Measurements from ENCODE around the gene CNGA2.

Gene CNGA2

GRCh38 chrX:151712253-151712652, 22.3 kb upstream of the CNGA2 start:
- no peak for DNase-seq (ENCODE audit: low spot score)

- peak; percentile 31 for DNase-seq (ENCODE audit: low spot score)
Measured at GRCh38 chrX:151713849-151714248, 20.7 kb upstream of the CNGA2 start.

- DNase-seq (ENCODE audit: low spot score) = no peak
Measured at GRCh38 chrX:151714362-151714761, 20.2 kb upstream of the CNGA2 start.

DNA sequence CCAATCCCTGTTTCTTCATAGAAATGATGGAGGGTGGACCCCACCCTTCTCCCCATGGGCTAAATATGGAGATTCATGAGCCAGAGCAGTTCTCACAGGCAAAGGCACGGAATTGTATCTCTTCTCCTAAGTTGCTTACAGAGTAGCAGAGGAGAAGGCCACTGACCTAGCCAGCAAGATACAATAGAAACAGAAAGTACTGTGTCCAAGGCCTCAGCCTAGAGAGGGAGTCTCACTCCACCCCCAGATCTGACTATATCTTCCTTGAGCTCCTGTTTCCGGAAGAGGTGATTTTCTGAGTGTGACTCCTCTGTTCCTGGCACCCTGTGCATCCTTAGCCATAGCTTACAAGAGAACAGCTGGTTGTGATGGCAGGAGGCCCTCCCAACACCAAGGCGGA, 18.8 kb upstream of the CNGA2 start, which contains the start of gene FATE1:
TSS of gene FATE1 (plus strand) at position 284 of the 400 bp plus-strand sequence. CDS start at position 369, 85 bp downstream.
- DNase-seq (ENCODE audit: low spot score) = no peak

DNA sequence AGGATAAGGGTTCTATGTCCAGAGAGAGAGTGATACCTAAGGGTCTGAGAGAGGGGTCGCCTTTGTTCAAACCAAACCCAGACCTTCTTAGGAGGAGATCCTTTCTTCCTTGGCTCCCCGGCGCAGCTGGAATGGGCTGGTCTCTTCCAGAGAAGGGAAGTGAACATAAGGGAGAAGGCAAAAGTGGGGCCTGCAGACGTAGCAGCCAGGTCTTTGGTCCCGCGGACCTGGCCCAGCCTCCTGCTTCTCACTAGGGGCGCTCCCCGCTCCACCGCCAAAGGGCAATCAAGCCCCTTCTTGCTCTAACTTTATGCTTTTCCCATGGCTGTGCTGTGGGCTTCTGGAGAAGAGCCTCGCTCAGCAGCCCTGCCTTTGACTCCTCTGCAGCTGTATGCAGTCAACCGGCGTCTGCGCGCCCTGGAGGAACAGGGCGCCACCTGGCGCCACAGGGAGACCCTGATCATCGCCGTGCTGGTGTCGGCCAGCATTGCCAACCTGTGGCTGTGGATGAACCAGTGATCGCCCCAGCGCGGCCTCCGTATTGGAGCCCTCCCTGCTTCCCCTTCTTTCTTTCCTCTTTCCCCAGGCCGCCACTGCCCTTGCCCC, 12.2 kb upstream of the CNGA2 start:
- no peak for DNase-seq (ENCODE audit: low spot score)

GRCh38 chrX:151723156-151723760, 11.3 kb upstream of the CNGA2 start:
- no peak for DNase-seq (ENCODE audit: low spot score)

- no peak for DNase-seq (ENCODE audit: low spot score)
Measured at GRCh38 chrX:151724563-151725337, 9.8 kb upstream of the CNGA2 start.

DNA sequence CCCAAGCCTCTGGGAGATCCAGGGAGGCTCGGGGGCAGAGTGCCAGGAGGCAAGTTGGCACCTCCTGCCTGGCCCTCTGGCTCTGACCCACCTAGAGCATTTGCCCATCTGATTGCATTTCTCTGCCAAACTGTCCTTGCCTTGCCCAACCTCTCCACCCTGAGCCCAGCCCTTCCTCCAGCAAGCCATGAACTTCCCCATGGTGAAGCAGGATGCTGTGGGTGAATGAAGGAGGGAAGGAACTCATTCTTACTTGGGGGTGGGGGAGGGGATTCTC, 9.3 kb upstream of the CNGA2 start:
- DNase-seq (ENCODE audit: low spot score) = no peak

GRCh38 chrX:151726751-151727150, 7.8 kb upstream of the CNGA2 start:
- DNase-seq (ENCODE audit: low spot score) = no peak

DNA sequence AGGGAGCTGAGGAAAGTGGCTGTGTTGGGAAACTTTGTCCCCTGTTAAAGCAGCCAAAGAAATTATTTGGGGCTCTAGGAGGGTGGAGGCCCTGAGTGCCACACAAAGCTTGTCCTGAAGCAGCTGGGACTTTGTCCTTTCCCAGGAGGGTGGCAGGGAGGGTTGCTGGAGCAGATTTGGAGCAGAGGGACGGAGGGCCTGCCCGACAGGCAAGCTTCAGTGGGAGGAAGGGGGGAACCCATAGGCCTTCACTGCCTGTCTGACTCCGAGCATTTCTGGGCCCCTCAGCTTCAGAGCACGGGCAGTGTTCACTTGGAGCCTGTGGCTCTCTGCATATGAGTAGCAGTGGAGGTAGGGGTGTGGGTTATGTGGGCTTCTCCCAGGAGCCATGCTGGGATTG, 7.2 kb upstream of the CNGA2 start:
- DNase-seq (ENCODE audit: low spot score) = no peak

DNA sequence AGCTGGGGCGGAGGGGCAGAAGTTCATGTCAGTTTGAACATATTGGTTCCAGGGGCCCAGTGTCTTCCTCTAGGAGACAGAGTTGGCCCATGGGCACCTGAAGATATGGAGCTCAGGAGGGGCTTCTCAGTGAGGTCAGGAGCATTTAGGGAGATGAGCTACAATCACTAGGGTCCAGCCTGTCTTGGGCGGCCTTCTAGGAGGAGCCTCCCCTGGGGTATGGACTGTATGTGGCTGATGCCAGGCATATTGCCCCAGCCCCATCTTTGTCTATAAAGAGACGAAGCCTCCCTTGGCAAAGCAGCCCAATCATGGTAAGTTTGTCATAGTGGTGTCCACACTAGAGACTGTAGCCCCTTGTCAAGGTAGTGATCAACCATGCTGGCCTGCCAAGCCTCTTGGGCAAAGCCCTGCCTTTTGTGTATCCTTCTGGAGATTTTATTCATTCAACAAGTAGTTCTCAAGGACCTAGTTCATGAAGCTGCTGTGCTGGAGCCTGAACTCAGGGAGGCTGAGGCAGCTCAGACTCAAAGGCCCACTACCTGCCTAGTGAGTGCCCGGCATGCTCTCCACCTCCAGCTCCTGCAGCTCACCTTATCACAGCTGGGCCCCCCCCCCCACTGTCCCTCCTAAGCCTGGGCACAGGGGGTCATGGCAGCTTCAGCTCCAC, 5.4 kb upstream of the CNGA2 start:
- DNase-seq (ENCODE audit: low spot score) = no peak

GRCh38 chrX:151735219-151735618, 673 bp downstream of the CNGA2 start:
- no peak for DNase-seq (ENCODE audit: low spot score)

DNA sequence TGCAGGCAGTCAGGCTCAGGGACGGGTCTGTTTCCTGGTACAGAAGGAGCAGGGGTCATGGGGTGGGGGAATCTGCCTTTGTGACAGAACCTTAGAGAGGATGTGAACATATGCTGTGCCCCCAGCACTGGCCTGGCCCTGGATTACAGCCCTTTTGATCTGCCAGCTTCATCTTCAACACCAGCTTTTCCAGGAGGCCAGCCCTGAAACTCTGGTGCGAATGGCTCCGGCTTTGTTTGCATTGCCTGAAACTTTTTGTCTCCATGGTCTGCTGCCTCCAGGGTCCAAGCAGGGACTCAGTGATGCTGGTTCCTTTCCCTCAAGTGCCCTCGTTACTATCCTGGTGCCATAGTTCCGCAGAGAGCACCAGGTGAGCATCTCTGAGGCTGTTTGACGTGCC, 2.1 kb downstream of the CNGA2 start:
- no peak for DNase-seq (ENCODE audit: low spot score)

- DNase-seq (ENCODE audit: low spot score) = no peak
Measured at GRCh38 chrX:151737494-151737893, 2.9 kb downstream of the CNGA2 start.

DNA sequence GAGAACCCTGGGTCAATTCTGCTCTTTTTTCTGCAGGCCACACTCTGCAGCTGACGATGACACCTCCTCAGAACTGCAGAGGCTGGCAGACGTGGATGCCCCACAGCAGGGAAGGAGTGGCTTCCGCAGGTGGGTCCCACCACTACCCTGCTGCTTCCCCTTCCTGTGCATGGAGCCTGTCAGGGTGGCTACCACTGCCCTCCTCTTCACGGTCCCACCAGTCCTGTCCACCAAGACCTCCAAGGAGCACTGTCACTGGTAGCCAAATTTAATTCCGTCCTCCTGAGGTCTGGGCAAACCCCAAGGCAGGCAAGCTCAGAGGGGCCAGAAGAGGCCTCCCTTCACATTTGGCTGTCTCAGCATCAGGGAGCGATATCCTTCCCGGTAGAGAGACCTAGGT, 4.2 kb downstream of the CNGA2 start:
- no peak for DNase-seq (ENCODE audit: low spot score)

- no peak for DNase-seq (ENCODE audit: low spot score)
Measured at GRCh38 chrX:151741606-151742005, 7.1 kb downstream of the CNGA2 start.

- no peak for DNase-seq (ENCODE audit: low spot score)
Measured at GRCh38 chrX:151742311-151742710, 7.8 kb downstream of the CNGA2 start.

DNA sequence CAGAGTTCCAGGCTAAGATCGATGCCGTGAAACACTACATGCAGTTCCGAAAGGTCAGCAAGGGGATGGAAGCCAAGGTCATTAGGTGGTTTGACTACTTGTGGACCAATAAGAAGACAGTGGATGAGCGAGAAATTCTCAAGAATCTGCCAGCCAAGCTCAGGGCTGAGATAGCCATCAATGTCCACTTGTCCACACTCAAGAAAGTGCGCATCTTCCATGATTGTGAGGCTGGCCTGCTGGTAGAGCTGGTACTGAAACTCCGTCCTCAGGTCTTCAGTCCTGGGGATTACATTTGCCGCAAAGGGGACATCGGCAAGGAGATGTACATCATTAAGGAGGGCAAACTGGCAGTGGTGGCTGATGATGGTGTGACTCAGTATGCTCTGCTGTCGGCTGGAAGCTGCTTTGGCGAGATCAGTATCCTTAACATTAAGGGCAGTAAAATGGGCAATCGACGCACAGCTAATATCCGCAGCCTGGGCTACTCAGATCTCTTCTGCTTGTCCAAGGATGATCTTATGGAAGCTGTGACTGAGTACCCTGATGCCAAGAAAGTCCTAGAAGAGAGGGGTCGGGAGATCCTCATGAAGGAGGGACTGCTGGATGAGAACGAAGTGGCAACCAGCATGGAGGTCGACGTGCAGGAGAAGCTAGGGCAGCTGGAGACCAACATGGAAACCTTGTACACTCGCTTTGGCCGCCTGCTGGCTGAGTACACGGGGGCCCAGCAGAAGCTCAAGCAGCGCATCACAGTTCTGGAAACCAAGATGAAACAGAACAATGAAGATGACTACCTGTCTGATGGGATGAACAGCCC, 9.3 kb downstream of the CNGA2 start:
- no peak for DNase-seq (ENCODE audit: low spot score)

DNA sequence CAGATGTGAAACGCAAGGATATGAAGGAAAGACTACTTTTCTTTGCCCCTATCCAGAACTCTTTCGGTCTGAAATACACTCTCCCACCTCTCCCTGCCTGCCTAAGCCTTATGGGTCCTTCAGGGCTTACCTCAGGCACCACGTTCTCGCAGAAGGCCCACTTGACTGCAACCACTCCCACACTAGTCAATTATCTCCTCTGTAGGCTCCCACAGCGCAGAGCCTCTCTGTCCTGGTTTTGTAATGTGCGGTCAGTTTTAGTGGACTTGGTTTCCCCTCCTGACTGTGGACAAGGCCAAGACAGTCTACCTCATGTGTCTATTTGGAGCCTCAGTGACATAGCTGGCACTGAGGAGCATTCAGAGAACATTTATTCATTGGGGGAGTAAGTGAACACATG, 11.1 kb downstream of the CNGA2 start:
- DNase-seq (ENCODE audit: low spot score) = no peak

DNA sequence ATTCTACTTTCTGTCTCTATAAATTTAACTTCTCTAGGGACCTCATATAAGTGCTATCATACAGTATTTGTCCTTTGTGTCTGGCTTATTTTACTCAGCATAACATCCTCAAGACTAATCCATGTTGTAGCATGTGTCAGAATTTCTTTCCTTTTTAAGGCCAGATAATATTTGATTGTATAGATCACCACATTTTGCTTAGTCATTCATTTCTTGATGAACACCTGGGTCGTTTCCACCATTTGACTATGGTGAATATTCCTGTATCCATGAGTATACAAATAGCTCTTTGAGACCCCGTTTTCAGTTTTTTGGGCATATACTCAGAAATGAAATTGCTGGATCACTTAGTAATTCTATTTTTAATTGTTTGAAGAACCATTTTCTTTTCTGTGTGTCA, 12.0 kb downstream of the CNGA2 start:
- no peak for DNase-seq (ENCODE audit: low spot score)

DNA sequence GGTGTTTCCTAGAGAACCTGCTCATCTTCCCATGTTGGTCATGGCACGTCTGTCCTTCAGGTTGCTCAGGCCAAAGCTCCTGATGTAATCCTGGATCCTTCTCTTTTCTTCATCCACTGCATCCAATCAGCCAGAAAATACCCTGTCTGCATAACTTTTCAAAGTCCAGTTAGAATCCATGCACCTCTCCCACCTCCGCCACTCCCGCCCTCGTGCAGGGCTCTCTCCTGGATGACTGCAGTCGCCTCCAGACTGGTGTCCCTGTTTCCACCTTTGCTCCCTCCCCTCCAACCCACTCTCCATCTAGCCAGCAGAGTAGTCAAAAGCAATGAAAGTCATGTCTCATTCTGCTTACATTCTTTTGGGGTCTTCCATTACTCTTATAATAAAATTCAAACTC, 16.0 kb downstream of the CNGA2 start:
- no peak for DNase-seq (ENCODE audit: low spot score)

- DNase-seq (ENCODE audit: low spot score) = no peak
Measured at GRCh38 chrX:151752847-151753246, 18.3 kb downstream of the CNGA2 start.

Measured in hepatic stellate cell (primary cell).